HEK293 (cell line): ENCODE data around the gene EID2.

Source experiments
- CTCF ChIA-PET: fragments of 350-600 bp; formaldehyde crosslinking; extraction: SDS; loops from one replicate; lab custom pipeline; 2021; ENCODE audit warnings: antibody characterized with exemption; lab: Yijun Ruan, JAX
- POLR2A ChIA-PET: fragments of 300-600 bp; formaldehyde crosslinking; extraction: SDS; loops from one replicate; lab custom pipeline; 2020; ENCODE audit warnings: antibody characterized with exemption, inconsistent platforms; lab: Yijun Ruan, JAX
- H3K27ac ChIP-seq: fragments of 200-500 bp; sonication (Bioruptor generic); 2 replicates; pipeline ENCODE4 v1.5.1; 2014; ENCODE audit warnings: low read depth, low read length, control low read depth, inconsistent platforms; ENCODE audit errors: extremely low read depth
- H3K36me3 ChIP-seq, 2 experiments: fragments of 200-500 bp in 1 of 2; sonication (Bioruptor generic) in 1 of 2; 1 replicate in 1 of 2; 2 replicates in 1 of 2; pipeline ENCODE4 v1.5.1; 2014 to 2017; ENCODE audit warnings: inconsistent platforms in 2 of 2, low read length in 2 of 2; ENCODE audit not compliant: control insufficient read depth in 2 of 2, insufficient read depth in 1 of 2
- H3K4me1 ChIP-seq: fragments of 200-500 bp; sonication (Bioruptor generic); 2 replicates; pipeline ENCODE4 v1.5.1; 2014; ENCODE audit warnings: mild to moderate bottlenecking, low read length, inconsistent platforms; ENCODE audit not compliant: control insufficient read depth, insufficient read depth
- H3K4me3 ChIP-seq: 2 replicates; pipeline ENCODE4 v1.5.1; 2011; ENCODE audit warnings: low read depth, mild to moderate bottlenecking, control low read depth, low read length, moderate library complexity
- H3K9me3 ChIP-seq: fragments of 200-500 bp; sonication (Bioruptor generic); 2 replicates; pipeline ENCODE4 v1.5.1; 2014; ENCODE audit warnings: low read depth, low read length, inconsistent platforms; ENCODE audit not compliant: control insufficient read depth, insufficient read depth
- GLI4 ChIP-seq: fragments of 450-650 bp; formaldehyde crosslinking; IDR thresholded peaks from 2 replicates; pipeline ENCODE4 v1.5.1; 2016; ENCODE audit warnings: missing biosample characterization, missing genetic modification characterization
- HOXD13 ChIP-seq: sonication (generic); formaldehyde crosslinking; IDR thresholded peaks from 2 replicates; pipeline ENCODE4 v1.8.0; 2022; ENCODE audit warnings: missing genetic modification reagents, borderline replicate concordance
- PRDM1 ChIP-seq: fragments of 450-650 bp; formaldehyde crosslinking; IDR thresholded peaks from 2 replicates; pipeline ENCODE4; 2016; ENCODE audit warnings: missing biosample characterization, missing genetic modification characterization
- YY1 ChIP-seq: fragments of 450-650 bp; formaldehyde crosslinking; IDR thresholded peaks from 2 replicates; pipeline ENCODE4 v1.5.1; 2018; ENCODE audit warnings: missing biosample characterization, missing genetic modification characterization
- ZBTB17 ChIP-seq: fragments of 450-650 bp; formaldehyde crosslinking; IDR thresholded peaks from 2 replicates; pipeline ENCODE4 v1.5.1; 2016; ENCODE audit warnings: missing biosample characterization, missing genetic modification characterization
- ZBTB21 ChIP-seq: fragments of 450-650 bp; formaldehyde crosslinking; IDR thresholded peaks from 2 replicates; pipeline ENCODE4 v1.5.1; 2017; ENCODE audit warnings: missing biosample characterization, missing genetic modification characterization
- ZBTB48 ChIP-seq: fragments of 450-650 bp; formaldehyde crosslinking; IDR thresholded peaks from 2 replicates; pipeline ENCODE4 v1.5.1; 2016; ENCODE audit warnings: missing biosample characterization, missing genetic modification characterization
- ZFHX2 ChIP-seq: fragments of 450-650 bp; formaldehyde crosslinking; conservative IDR thresholded peaks from 2 replicates; pipeline ENCODE4 v1.5.1; 2016; ENCODE audit warnings: missing biosample characterization, missing genetic modification characterization
- ZFP69B ChIP-seq: fragments of 450-650 bp; formaldehyde crosslinking; IDR thresholded peaks from 2 replicates; pipeline ENCODE4 v1.5.1; 2016; ENCODE audit warnings: missing biosample characterization, missing genetic modification characterization
- ZNF155 ChIP-seq: fragments of 450-650 bp; formaldehyde crosslinking; IDR thresholded peaks from 2 replicates; pipeline ENCODE4 v1.5.1; 2016; ENCODE audit warnings: missing biosample characterization, missing genetic modification characterization
- ZNF2 ChIP-seq: fragments of 450-650 bp; formaldehyde crosslinking; IDR thresholded peaks from 2 replicates; pipeline ENCODE4 v1.5.1; 2016; ENCODE audit warnings: missing biosample characterization, missing genetic modification characterization
- ZNF266 ChIP-seq: fragments of 450-650 bp; formaldehyde crosslinking; IDR thresholded peaks from 2 replicates; pipeline ENCODE4 v1.5.1; 2016; ENCODE audit warnings: missing biosample characterization, missing genetic modification characterization, low read depth
- ZNF366 ChIP-seq: fragments of 450-650 bp; formaldehyde crosslinking; conservative IDR thresholded peaks from 2 replicates; pipeline ENCODE4 v1.5.1; 2016; ENCODE audit warnings: missing biosample characterization, missing genetic modification characterization
- ZNF544 ChIP-seq: fragments of 450-650 bp; formaldehyde crosslinking; IDR thresholded peaks from 2 replicates; pipeline ENCODE4 v1.5.0; 2017; ENCODE audit warnings: missing biosample characterization, missing genetic modification characterization
- ZNF600 ChIP-seq: fragments of 450-650 bp; formaldehyde crosslinking; IDR thresholded peaks from 2 replicates; pipeline ENCODE4 v1.5.1; 2016; ENCODE audit warnings: missing biosample characterization, missing genetic modification characterization
- ZNF629 ChIP-seq: fragments of 450-650 bp; formaldehyde crosslinking; IDR thresholded peaks from 2 replicates; pipeline ENCODE4 v1.5.1; 2017; ENCODE audit warnings: missing biosample characterization, missing genetic modification characterization
- ZNF658 ChIP-seq: fragments of 450-650 bp; formaldehyde crosslinking; IDR thresholded peaks from 2 replicates; pipeline ENCODE4; 2016; ENCODE audit warnings: missing biosample characterization, missing genetic modification characterization
- ZNF785 ChIP-seq: fragments of 450-650 bp; formaldehyde crosslinking; IDR thresholded peaks from 2 replicates; pipeline ENCODE4 v1.5.1; 2016; ENCODE audit warnings: missing biosample characterization, missing genetic modification characterization
- TF ChIP-seq, protein P1 (sequence below): fragments of 450-650 bp; formaldehyde crosslinking; IDR thresholded peaks from 2 replicates; pipeline ENCODE4 v1.5.1; 2016; ENCODE audit warnings: missing biosample characterization, missing genetic modification characterization
- TF ChIP-seq, protein P2 (sequence below): fragments of 450-650 bp; formaldehyde crosslinking; IDR thresholded peaks from 2 replicates; pipeline ENCODE4 v1.5.1; 2016; ENCODE audit warnings: missing biosample characterization, missing genetic modification characterization
- TF ChIP-seq, protein P3 (sequence below): fragments of 450-650 bp; formaldehyde crosslinking; IDR thresholded peaks from 2 replicates; pipeline ENCODE4 v1.5.1; 2016; ENCODE audit warnings: missing biosample characterization, missing genetic modification characterization
- TF ChIP-seq, protein P4 (sequence below): fragments of 450-650 bp; formaldehyde crosslinking; IDR thresholded peaks from 2 replicates; pipeline ENCODE4 v1.5.1; 2016; ENCODE audit warnings: missing biosample characterization, missing genetic modification characterization, low read depth

The EID2 gene

DNA sequence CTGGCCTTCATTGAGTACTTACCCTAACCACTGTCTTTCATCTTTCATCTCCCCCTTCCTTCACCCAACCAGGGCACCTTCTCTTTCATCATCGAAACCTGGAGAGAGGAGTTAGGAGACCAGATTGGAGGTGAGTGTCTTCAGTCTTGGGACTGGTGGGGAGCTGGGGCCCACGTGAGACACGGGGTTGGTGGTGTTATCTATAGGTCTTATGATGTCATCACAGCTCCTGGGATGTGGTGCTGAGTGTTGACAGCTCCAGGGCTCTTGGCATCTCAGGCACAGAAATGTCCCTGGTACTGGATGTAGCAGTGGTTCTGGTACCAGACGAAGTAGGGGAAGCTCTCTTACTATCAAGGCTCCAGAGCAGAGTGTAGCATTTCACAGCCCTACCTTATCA, 39.4 kb downstream of the EID2 start:
- TF ChIP-seq ZNF266 (tag by site-specific recombination) (no peak), ZFHX2 (tag by site-specific recombination) (no peak), YY1 (tag by site-specific recombination) (no peak), ZBTB21 (peak; percentile 67; the same call in 1 of the 2 replicates), ZNF544 (tag by site-specific recombination) (no peak), ZNF2 (no peak), ZNF785 (tag by site-specific recombination) (no peak), ZNF600 (tag by site-specific recombination) (peak; percentile 35; the same call in 1 of the 2 replicates), HOXD13 (CRISPR knock-in tag) (no peak), ZBTB17 (no peak), PRDM1 (0 out of 2 replicates have a peak, but pooled peaks have one; percentile 20), ZNF629 (tag by site-specific recombination) (peak; percentile 81), ZNF155 (tag by site-specific recombination) (no peak), ZNF658 (no peak), ZNF366 (tag by site-specific recombination) (peak; percentile 23; the same call in 1 of the 2 replicates), GLI4 (tag by site-specific recombination) (no peak), ZFP69B (peak; percentile 87), ZBTB48 (tag by site-specific recombination) (0 out of 2 replicates have a peak, but pooled peaks have one; percentile 10)
- TF ChIP-seq, protein P1, sequence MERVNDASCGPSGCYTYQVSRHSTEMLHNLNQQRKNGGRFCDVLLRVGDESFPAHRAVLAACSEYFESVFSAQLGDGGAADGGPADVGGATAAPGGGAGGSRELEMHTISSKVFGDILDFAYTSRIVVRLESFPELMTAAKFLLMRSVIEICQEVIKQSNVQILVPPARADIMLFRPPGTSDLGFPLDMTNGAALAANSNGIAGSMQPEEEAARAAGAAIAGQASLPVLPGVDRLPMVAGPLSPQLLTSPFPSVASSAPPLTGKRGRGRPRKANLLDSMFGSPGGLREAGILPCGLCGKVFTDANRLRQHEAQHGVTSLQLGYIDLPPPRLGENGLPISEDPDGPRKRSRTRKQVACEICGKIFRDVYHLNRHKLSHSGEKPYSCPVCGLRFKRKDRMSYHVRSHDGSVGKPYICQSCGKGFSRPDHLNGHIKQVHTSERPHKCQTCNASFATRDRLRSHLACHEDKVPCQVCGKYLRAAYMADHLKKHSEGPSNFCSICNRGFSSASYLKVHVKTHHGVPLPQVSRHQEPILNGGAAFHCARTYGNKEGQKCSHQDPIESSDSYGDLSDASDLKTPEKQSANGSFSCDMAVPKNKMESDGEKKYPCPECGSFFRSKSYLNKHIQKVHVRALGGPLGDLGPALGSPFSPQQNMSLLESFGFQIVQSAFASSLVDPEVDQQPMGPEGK (tag by site-specific recombination), result 0 out of 2 replicates have a peak, but pooled peaks have one; percentile 21
- TF ChIP-seq, protein P2, sequence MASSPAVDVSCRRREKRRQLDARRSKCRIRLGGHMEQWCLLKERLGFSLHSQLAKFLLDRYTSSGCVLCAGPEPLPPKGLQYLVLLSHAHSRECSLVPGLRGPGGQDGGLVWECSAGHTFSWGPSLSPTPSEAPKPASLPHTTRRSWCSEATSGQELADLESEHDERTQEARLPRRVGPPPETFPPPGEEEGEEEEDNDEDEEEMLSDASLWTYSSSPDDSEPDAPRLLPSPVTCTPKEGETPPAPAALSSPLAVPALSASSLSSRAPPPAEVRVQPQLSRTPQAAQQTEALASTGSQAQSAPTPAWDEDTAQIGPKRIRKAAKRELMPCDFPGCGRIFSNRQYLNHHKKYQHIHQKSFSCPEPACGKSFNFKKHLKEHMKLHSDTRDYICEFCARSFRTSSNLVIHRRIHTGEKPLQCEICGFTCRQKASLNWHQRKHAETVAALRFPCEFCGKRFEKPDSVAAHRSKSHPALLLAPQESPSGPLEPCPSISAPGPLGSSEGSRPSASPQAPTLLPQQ (tag by site-specific recombination), result peak; percentile 93
- TF ChIP-seq, protein P3, sequence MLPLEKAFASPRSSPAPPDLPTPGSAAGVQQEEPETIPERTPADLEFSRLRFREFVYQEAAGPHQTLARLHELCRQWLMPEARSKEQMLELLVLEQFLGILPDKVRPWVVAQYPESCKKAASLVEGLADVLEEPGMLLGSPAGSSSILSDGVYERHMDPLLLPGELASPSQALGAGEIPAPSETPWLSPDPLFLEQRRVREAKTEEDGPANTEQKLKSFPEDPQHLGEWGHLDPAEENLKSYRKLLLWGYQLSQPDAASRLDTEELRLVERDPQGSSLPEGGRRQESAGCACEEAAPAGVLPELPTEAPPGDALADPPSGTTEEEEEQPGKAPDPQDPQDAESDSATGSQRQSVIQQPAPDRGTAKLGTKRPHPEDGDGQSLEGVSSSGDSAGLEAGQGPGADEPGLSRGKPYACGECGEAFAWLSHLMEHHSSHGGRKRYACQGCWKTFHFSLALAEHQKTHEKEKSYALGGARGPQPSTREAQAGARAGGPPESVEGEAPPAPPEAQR, result no peak
- TF ChIP-seq, protein P4, sequence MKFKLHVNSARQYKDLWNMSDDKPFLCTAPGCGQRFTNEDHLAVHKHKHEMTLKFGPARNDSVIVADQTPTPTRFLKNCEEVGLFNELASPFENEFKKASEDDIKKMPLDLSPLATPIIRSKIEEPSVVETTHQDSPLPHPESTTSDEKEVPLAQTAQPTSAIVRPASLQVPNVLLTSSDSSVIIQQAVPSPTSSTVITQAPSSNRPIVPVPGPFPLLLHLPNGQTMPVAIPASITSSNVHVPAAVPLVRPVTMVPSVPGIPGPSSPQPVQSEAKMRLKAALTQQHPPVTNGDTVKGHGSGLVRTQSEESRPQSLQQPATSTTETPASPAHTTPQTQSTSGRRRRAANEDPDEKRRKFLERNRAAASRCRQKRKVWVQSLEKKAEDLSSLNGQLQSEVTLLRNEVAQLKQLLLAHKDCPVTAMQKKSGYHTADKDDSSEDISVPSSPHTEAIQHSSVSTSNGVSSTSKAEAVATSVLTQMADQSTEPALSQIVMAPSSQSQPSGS (tag by site-specific recombination), result peak; percentile 84
- Histone ChIP-seq H3K4me1 (peaks cover 16% of the 10 kb centered on the region), H3K36me3 (no peaks in the 10 kb centered on the region; a peak in 1 of 3 replicates), H3K4me3 (no peak overlapping the region), H3K27ac (no peak overlapping the region), H3K9me3 (no peaks in the 10 kb centered on the region)
- ChIA-PET CTCF (interaction anchor here (0.5 to 4.9 kb wide), 10 partner anchors 8 to 1256 kb away, joined by 3 to 59 read pairs (median 4); partner anchors contain the start of genes EID2, EID2B and SELENOV), POLR2A (interaction anchor here (0.6 to 1.5 kb wide), 7 partner anchors 9 to 69 kb away, joined by 3 to 9 read pairs (median 5); partner anchors contain the start of genes RPS16, SUPT5H and TIMM50)
